Bronchial epithelial cell (primary cell): ENCODE results near the gene DNAH3. TPM values are rescaled to one million over a fixed set of nuclear protein-coding genes. Genes with fewer than 3 reads are reported as not detected.

Experiments used
- DNase-seq: peaks from one replicate; pipeline ENCODE4 v3.0.0-alpha.2; 2010; ENCODE audit warnings: low read depth
- FAIRE-seq: peaks from 2 replicates; lab custom pipeline; 2011; peaks lifted over from hg19 to GRCh38; lab: Jason Lieb, UNC
- H3K27me3 ChIP-seq: 2 replicates; pipeline ENCODE4 v1.5.1; 2011; ENCODE audit warnings: low read length; ENCODE audit not compliant: control insufficient read depth, insufficient read depth
- H3K36me3 ChIP-seq: 2 replicates; pipeline ENCODE4 v1.5.1; 2011; ENCODE audit warnings: low read length; ENCODE audit not compliant: control insufficient read depth, insufficient read depth
- H3K4me3 ChIP-seq: 2 replicates; pipeline ENCODE4 v1.5.1; 2011; ENCODE audit warnings: mild to moderate bottlenecking, low read depth, low read length, control low read depth
- total RNA-seq: library from RNA; depleted of rRNA; stranded (reverse); fragments of >200 nt; gene quantifications from 2 replicates; pipeline ENCODE4 v1.2.1, GENCODE V29; 2014
- TF ChIP-seq, protein P1 (sequence below): IDR thresholded peaks from 2 replicates; pipeline ENCODE4 v1.5.1; 2011; ENCODE audit warnings: mild to moderate bottlenecking, moderate library complexity, low read length, control low read depth, inconsistent platforms; ENCODE audit not compliant: insufficient read depth, severe bottlenecking

DNAH3 gene
- total RNA-seq, 1 donor from 2014 or later = 0.26 TPM

DNA sequence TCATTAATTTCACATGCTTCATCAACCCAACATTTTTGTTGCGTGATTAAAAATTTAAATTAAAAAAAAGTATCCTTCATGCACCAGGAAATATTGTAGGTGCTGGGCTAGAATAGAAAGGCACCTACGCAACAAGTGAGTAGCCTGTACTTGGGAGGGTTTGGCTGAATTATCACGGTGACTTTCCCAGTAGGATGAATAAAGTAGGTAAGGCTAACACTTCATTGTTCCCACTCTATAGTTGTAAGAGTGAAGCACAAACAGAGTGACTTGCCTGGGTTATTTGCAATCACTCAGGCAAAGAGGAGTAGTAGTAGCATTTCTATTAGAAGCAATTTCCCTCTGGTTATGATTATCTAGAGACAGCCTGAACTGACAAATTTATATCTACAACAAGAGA lies 62.5 kb downstream of the DNAH3 start:
- H3K36me3 ChIP-seq = no peaks in the 10 kb centered on the region
- no peak for DNase-seq
- TF ChIP-seq, protein P1, sequence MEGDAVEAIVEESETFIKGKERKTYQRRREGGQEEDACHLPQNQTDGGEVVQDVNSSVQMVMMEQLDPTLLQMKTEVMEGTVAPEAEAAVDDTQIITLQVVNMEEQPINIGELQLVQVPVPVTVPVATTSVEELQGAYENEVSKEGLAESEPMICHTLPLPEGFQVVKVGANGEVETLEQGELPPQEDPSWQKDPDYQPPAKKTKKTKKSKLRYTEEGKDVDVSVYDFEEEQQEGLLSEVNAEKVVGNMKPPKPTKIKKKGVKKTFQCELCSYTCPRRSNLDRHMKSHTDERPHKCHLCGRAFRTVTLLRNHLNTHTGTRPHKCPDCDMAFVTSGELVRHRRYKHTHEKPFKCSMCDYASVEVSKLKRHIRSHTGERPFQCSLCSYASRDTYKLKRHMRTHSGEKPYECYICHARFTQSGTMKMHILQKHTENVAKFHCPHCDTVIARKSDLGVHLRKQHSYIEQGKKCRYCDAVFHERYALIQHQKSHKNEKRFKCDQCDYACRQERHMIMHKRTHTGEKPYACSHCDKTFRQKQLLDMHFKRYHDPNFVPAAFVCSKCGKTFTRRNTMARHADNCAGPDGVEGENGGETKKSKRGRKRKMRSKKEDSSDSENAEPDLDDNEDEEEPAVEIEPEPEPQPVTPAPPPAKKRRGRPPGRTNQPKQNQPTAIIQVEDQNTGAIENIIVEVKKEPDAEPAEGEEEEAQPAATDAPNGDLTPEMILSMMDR = no peak
- H3K4me3 ChIP-seq = no peak overlapping the region
- no peak for FAIRE-seq
- H3K27me3 ChIP-seq = no peaks in the 10 kb centered on the region

DNA sequence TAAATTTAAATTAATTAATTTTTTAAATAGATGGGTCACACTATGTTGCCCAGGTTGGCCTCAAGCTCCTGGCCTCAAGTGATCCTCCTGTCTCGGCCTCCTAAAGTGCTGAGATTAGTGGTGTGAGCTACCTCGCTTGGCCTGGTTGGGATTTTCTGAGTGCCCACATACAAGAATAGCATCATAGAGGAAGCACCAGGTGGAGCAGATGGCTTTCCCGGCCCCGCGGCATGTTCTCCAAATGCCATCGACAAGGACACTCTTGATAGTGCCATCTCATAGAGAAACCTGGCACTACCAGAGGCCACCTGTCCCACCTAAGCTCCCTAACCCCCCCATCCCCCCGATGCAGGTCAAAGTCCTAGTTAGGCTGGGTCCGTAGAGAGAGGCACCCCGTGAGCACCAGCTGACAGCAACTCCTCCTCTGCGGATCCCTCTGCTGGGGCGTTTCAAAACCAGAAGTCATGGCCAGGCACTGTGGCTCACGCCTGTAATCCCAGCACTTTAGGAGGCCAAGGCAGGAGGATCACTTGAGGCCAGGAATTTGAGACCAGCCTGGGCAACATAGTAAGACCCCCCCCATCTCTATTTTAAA lies 65.9 kb downstream of the DNAH3 start:
- TF ChIP-seq, protein P1 = no peak
- H3K4me3 ChIP-seq = no peak overlapping the region
- no peak for DNase-seq
- FAIRE-seq = no peak
- H3K27me3 ChIP-seq = peaks cover 2% of the 10 kb centered on the region
- no peaks in the 10 kb centered on the region for H3K36me3 ChIP-seq

DNA sequence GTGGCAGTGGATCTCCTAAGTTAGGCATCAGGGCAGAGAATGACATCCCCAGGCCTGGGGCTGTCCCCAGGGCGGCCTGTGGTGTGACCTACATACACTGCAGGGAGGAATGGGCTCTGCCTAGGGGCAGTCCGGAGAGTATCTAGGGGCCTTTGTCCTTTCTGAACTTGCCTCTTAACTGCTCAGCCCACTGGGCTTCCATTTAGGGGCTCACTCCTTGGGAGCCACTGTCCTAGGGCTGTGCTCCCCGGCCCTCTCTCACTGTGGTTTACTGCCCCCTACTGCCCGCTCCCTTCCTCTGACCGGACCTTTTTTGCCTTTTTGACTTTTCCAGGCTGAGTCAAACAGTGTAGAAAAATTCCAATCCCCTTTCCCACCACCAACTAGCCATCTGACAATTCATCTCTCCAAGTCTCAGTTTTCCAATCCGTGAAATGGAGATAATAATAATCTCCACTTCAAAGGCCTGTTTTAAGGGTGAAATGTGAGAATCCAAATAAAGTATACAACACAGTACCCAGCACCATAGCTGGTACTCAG lies 66.8 kb downstream of the DNAH3 start:
- DNase-seq = no peak
- FAIRE-seq = no peak
- TF ChIP-seq, protein P1 = peak; percentile 85

DNA sequence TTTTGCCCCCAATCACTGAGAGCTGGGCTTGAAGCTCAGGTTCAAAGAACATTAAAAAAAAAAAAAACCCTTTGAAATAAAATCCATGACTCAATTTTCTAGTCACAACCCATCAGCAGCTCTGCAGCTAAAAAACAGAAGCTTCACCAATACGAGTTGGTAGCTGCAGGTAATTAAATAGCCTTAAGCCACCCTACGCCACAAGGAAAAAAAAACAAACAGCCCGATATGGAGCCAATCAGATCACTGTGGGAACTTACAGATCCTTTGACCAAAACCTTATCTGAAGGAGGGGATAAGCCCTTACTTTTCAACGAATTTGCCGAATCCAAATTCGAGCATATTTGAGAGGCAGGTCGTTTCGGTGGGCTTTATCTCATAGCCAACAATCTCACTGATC lies 69.3 kb downstream of the DNAH3 start:
- Histone ChIP-seq H3K27me3 (peaks cover 2% of the 10 kb centered on the region), H3K4me3 (no peak overlapping the region), H3K36me3 (no peaks in the 10 kb centered on the region)
- FAIRE-seq (no peak), DNase-seq (no peak)
- TF ChIP-seq, protein P1 = no peak

More for the DNA sequence above, 66.8 kb downstream of the DNAH3 start:
- Histone ChIP-seq H3K4me3 (no peak overlapping the region), H3K27me3 (peaks cover 2% of the 10 kb centered on the region), H3K36me3 (no peaks in the 10 kb centered on the region)

DNA sequence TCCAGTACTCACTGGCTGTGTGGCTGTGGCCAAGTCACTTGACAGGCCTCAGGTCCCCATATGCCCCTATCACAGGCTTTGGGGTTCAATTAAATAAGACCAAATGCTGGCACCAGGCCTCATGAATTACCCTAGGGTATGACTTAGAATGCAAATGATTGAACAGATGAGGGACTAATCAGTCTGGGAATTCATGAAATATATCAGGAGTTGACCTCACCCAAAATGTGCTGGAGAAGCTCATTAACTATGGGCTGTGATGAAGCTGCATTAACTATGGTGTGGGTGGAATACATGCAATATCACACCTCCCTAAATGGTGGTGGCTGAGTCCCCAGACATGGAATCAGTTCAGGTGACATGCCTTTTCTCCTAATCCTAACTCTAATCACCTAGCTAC lies 72.1 kb downstream of the DNAH3 start:
- H3K4me3 ChIP-seq = no peak overlapping the region
- FAIRE-seq (no peak), DNase-seq (no peak)
- H3K36me3 ChIP-seq = no peaks in the 10 kb centered on the region
- H3K27me3 ChIP-seq = peaks cover 2% of the 10 kb centered on the region
- TF ChIP-seq, protein P1 = no peak
